Measurements from ENCODE around the gene UQCRC1.
"Not testable (repeated sequence)": the region's sequence is repeated elsewhere in the genome, so short reads cannot be mapped to it uniquely, and the experiment has no call there.

UQCRC1 gene

DNA sequence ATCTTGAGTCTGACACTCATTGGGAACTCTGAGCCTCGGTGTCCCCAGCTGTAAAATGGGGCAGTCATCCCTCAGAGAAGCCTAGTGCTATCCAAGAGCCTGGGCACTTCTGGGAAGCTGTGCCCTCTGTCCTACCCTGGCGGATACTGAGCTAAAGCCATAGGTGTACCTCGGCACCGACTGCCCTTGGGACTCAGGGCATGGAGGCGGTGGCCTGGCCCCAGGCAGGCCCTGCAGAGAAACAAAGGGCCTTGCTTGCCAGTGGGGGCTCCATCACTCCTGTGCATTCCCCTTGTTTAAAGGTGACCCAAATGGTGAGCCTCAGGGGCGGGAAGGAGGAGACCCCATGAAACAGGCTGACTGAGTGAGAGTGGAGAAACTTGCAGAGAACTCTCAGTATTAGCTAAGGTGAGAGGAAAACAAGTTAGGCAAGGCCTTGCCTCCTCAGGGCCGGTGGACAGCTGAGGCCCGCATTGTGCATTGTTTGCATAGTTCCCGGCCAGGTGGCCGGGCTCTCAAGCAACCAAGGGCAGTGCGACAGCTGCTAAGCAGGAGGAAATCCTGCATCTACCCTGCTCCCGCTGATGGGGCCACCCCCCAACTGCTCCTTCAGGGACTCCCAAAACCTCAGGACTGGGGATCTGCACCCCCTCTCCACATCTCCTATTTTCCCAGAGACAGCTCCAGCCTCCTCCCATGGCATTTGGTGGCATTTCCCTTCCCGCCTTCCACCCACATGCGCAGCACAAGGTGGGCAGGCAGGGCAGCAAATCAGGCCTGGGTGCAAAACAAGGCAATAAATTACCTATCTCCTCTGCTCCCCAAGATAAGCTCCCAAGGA is 57.1 kb downstream of the UQCRC1 start:
- DNase-seq: no peak

DNA sequence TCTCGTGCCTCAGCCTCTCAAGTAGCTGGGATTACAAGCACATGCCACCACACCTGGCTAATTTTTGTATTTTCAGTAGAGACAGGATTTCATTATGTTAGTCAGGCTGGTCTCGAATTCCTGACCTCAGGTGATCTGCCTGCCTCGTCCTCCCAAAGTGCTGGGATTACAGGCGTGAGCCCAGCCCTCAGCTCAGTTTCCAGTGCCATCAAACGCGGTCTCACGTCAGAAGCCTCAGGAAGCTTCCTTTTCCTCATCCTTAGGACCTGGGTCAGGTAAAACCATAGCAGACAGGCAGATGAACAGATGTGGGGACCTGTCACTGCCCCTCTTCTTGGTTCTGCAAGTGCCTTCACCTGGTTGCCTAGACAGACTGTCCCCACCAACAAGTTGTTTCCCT is 57.8 kb downstream of the UQCRC1 start:
- DNase-seq: not testable (repeated sequence)
